ENCODE data around the gene PRUNE2.

Gene PRUNE2

GRCh38 chr9:76856016-76856415, 49.9 kb downstream of the PRUNE2 start:
- no peak for DNase-seq (ENCODE audit: extremely low read depth, low read depth)
- TF ChIP-seq CTCF (IDR thresholded peaks at IDR 0.05; ENCODE audit: low read depth, low read length, missing control alignments) = no peak
- no peak overlapping the region for H3K4me3 ChIP-seq (replicated peaks; ENCODE audit: low read depth, low read length)

- no peak overlapping the region for H3K4me3 ChIP-seq (replicated peaks; ENCODE audit: low read depth, low read length)
- no peak for TF ChIP-seq CTCF (IDR thresholded peaks at IDR 0.05; ENCODE audit: low read depth, low read length, missing control alignments)
These were observed 50.9 kb downstream of the PRUNE2 start for GRCh38 chr9:76855015-76855414.

GRCh38 chr9:76852026-76852425, 53.9 kb downstream of the PRUNE2 start:
- no peak for TF ChIP-seq CTCF (IDR thresholded peaks at IDR 0.05; ENCODE audit: low read depth, low read length, missing control alignments)
- no peak overlapping the region for H3K4me3 ChIP-seq (replicated peaks; ENCODE audit: low read depth, low read length)

More at GRCh38 chr9:76855015-76855414, 50.9 kb downstream of the PRUNE2 start:
- no peak for DNase-seq (ENCODE audit: extremely low read depth, low read depth)

GRCh38 chr9:76846297-76846696, 59.6 kb downstream of the PRUNE2 start:
- no peak for TF ChIP-seq CTCF (IDR thresholded peaks at IDR 0.05; ENCODE audit: low read depth, low read length, missing control alignments)
- no peak for DNase-seq (ENCODE audit: extremely low read depth, low read depth)
- H3K4me3 ChIP-seq (replicated peaks; ENCODE audit: low read depth, low read length) = no peak overlapping the region

More at GRCh38 chr9:76852026-76852425, 53.9 kb downstream of the PRUNE2 start:
- no peak for DNase-seq (ENCODE audit: extremely low read depth, low read depth)

- DNase-seq (ENCODE audit: extremely low read depth, low read depth) = no peak
- TF ChIP-seq CTCF (IDR thresholded peaks at IDR 0.05; ENCODE audit: low read depth, low read length, missing control alignments) = no peak
- no peak overlapping the region for H3K4me3 ChIP-seq (replicated peaks; ENCODE audit: low read depth, low read length)
These were observed 60.7 kb downstream of the PRUNE2 start for GRCh38 chr9:76845254-76845653.

GRCh38 chr9:76835571-76836283, 70.2 kb downstream of the PRUNE2 start:
- no peak for TF ChIP-seq CTCF (IDR thresholded peaks at IDR 0.05; ENCODE audit: low read depth, low read length, missing control alignments)
- DNase-seq (ENCODE audit: extremely low read depth, low read depth) = peak; percentile 70
- H3K4me3 ChIP-seq (replicated peaks; ENCODE audit: low read depth, low read length) = no peak overlapping the region

GRCh38 chr9:76828447-76828846, 77.5 kb downstream of the PRUNE2 start:
- TF ChIP-seq CTCF (IDR thresholded peaks at IDR 0.05; ENCODE audit: low read depth, low read length, missing control alignments) = no peak
- no peak overlapping the region for H3K4me3 ChIP-seq (replicated peaks; ENCODE audit: low read depth, low read length)
- DNase-seq (ENCODE audit: extremely low read depth, low read depth) = no peak

Data from HFF-Myc (cell line).